HG02938 (cell line): ENCODE data around the gene CFAP100.

Source experiments
- ATAC-seq: cut with Tn5 transposase; IDR thresholded peaks from one replicate; pipeline ENCODE4 v1.9.1; 2021; ENCODE audit warnings: mild to moderate bottlenecking, moderate library complexity; ENCODE audit not compliant: unreplicated experiment

Gene CFAP100

GRCh38 chr3:126394179-126394976, at the start of gene CFAP100:
Gene CFAP100, plus strand, starts transcription at chr3:126394909. Its CDS starts 1,092 bp downstream, at chr3:126396001.
- ATAC-seq = no peak

GRCh38 chr3:126345231-126345630, 49.5 kb upstream of the CFAP100 start:
- ATAC-seq = no peak

GRCh38 chr3:126345641-126346460, 48.9 kb upstream of the CFAP100 start:
- no peak for ATAC-seq

- ATAC-seq = no peak
Observed at GRCh38 chr3:126346466-126346865, 48.2 kb upstream of the CFAP100 start.

- ATAC-seq = no peak
Observed at GRCh38 chr3:126347543-126348161, 47.1 kb upstream of the CFAP100 start.

- ATAC-seq = no peak
Observed at GRCh38 chr3:126348308-126348920, 46.3 kb upstream of the CFAP100 start.

GRCh38 chr3:126349071-126349470, 45.6 kb upstream of the CFAP100 start:
- ATAC-seq = no peak

- ATAC-seq = no peak
Observed at GRCh38 chr3:126349611-126350501, 44.9 kb upstream of the CFAP100 start.

GRCh38 chr3:126350502-126351085, 44.1 kb upstream of the CFAP100 start:
- ATAC-seq = no peak

GRCh38 chr3:126351086-126351770, 43.5 kb upstream of the CFAP100 start:
- ATAC-seq = no peak

GRCh38 chr3:126351771-126352475, 42.8 kb upstream of the CFAP100 start:
- ATAC-seq = no peak

GRCh38 chr3:126352476-126353454, 41.9 kb upstream of the CFAP100 start:
- no peak for ATAC-seq

GRCh38 chr3:126353694-126354321, 40.9 kb upstream of the CFAP100 start:
- no peak for ATAC-seq

GRCh38 chr3:126354776-126355175, 39.9 kb upstream of the CFAP100 start:
- no peak for ATAC-seq

GRCh38 chr3:126355251-126355650, 39.5 kb upstream of the CFAP100 start:
- ATAC-seq = no peak

GRCh38 chr3:126355777-126356372, 38.8 kb upstream of the CFAP100 start:
- no peak for ATAC-seq
